HepG2 (cell line): ENCODE measurements around the gene COL13A1.

Source experiments
- AGO1 ChIP-seq: fragments of 200-400 bp; formaldehyde crosslinking; IDR thresholded peaks from 2 replicates; pipeline ENCODE4 v1.6.1; 2017; ENCODE audit warnings: mild to moderate bottlenecking, low read depth, low read length, moderate library complexity; ENCODE audit not compliant: poor library complexity, severe bottlenecking
- ELF4 ChIP-seq: sonication (generic); formaldehyde crosslinking; IDR thresholded peaks from 2 replicates; pipeline ENCODE4 v1.5.0; 2020; ENCODE audit warnings: missing genetic modification reagents, mild to moderate bottlenecking, moderate library complexity, borderline replicate concordance
- GZF1 ChIP-seq: sonication (generic); formaldehyde crosslinking; IDR thresholded peaks from 2 replicates; pipeline ENCODE4 v1.5.1; 2020; ENCODE audit warnings: mild to moderate bottlenecking, missing genetic modification reagents
- KLF15 ChIP-seq: sonication (generic); formaldehyde crosslinking; IDR thresholded peaks from 2 replicates; pipeline ENCODE4 v1.8.1; 2023; ENCODE audit warnings: borderline replicate concordance, mild to moderate bottlenecking, inconsistent platforms, missing genetic modification reagents, mixed read lengths
- PHF20 ChIP-seq: sonication (generic); formaldehyde crosslinking; IDR thresholded peaks from 2 replicates; pipeline ENCODE4 v1.5.0; 2020; ENCODE audit warnings: mild to moderate bottlenecking, missing genetic modification reagents
- POLR2A ChIP-seq, 2 experiments: IDR thresholded peaks; 2 replicates each; pipeline ENCODE4 v1.6.1; 2011; ENCODE audit warnings: low read depth in 2 of 2, low read length in 2 of 2, mild to moderate bottlenecking in 1 of 2, moderate library complexity in 1 of 2; ENCODE audit not compliant: insufficient read depth in 1 of 2
- POLR2AphosphoS5 ChIP-seq: IDR thresholded peaks from 2 replicates; pipeline ENCODE4 v1.6.1; 2012; ENCODE audit warnings: low read depth, low read length
- RELA ChIP-seq: sonication (generic); formaldehyde crosslinking; IDR thresholded peaks from 2 replicates; pipeline ENCODE4 v1.4.0; 2020; ENCODE audit warnings: missing genetic modification reagents
- SETDB1 ChIP-seq: sonication (generic); formaldehyde crosslinking; IDR thresholded peaks from 2 replicates; pipeline ENCODE4 v1.5.1; 2020; ENCODE audit warnings: missing genetic modification reagents, mild to moderate bottlenecking, borderline replicate concordance
- SIN3A ChIP-seq: IDR thresholded peaks from 2 replicates; pipeline ENCODE4 v1.6.1; 2011; ENCODE audit warnings: low read depth, mild to moderate bottlenecking, control low read depth, low read length, borderline replicate concordance
- SP5 ChIP-seq: IDR thresholded peaks from 2 replicates; pipeline ENCODE4 v1.6.1; 2016; ENCODE audit warnings: low read depth, borderline replicate concordance
- TCF7L2 ChIP-seq: IDR thresholded peaks from 2 replicates; pipeline ENCODE4 v1.6.1; 2011; ENCODE audit warnings: mild to moderate bottlenecking, low read depth, low read length, moderate library complexity
- TF ChIP-seq, protein P1 (sequence below): sonication (generic); formaldehyde crosslinking; IDR thresholded peaks from 2 replicates; pipeline ENCODE4 v1.5.0; 2020; ENCODE audit warnings: mild to moderate bottlenecking, missing genetic modification reagents, moderate library complexity
- TF ChIP-seq, protein P2 (sequence below): sonication (generic); formaldehyde crosslinking; IDR thresholded peaks from 2 replicates; pipeline ENCODE4 v1.5.0; 2020; ENCODE audit warnings: mild to moderate bottlenecking, missing genetic modification reagents

DNA sequence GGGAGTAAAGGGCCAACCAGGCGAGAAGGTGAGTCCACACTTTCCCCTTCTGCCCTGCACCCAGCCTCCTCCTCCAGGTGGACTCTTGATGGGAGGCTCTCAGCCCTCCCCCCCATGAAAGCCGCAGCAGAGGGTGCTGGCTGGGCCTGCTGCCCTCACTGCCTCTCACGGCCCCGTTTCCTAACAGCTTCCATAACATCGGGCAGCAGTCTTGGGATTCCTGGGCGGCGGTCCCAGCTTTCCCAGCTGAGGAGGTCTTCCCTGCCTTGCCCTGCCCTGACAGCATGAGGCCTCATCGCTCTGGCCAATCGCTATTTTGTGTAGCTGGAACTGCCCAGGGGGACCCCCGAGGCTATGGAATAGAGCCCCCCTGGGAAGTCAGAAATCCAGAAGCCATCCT lies 76.3 kb downstream of the COL13A1 start:
- TF ChIP-seq, protein P1, sequence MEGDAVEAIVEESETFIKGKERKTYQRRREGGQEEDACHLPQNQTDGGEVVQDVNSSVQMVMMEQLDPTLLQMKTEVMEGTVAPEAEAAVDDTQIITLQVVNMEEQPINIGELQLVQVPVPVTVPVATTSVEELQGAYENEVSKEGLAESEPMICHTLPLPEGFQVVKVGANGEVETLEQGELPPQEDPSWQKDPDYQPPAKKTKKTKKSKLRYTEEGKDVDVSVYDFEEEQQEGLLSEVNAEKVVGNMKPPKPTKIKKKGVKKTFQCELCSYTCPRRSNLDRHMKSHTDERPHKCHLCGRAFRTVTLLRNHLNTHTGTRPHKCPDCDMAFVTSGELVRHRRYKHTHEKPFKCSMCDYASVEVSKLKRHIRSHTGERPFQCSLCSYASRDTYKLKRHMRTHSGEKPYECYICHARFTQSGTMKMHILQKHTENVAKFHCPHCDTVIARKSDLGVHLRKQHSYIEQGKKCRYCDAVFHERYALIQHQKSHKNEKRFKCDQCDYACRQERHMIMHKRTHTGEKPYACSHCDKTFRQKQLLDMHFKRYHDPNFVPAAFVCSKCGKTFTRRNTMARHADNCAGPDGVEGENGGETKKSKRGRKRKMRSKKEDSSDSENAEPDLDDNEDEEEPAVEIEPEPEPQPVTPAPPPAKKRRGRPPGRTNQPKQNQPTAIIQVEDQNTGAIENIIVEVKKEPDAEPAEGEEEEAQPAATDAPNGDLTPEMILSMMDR (CRISPR knock-in tag): no peak
- TF ChIP-seq AGO1: no peak
- TF ChIP-seq POLR2AphosphoS5: no peak
- TF ChIP-seq, protein P2, sequence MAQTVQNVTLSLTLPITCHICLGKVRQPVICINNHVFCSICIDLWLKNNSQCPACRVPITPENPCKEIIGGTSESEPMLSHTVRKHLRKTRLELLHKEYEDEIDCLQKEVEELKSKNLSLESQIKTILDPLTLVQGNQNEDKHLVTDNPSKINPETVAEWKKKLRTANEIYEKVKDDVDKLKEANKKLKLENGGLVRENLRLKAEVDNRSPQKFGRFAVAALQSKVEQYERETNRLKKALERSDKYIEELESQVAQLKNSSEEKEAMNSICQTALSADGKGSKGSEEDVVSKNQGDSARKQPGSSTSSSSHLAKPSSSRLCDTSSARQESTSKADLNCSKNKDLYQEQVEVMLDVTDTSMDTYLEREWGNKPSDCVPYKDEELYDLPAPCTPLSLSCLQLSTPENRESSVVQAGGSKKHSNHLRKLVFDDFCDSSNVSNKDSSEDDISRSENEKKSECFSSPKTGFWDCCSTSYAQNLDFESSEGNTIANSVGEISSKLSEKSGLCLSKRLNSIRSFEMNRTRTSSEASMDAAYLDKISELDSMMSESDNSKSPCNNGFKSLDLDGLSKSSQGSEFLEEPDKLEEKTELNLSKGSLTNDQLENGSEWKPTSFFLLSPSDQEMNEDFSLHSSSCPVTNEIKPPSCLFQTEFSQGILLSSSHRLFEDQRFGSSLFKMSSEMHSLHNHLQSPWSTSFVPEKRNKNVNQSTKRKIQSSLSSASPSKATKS (CRISPR knock-in tag): no peak
- TF ChIP-seq POLR2A (IDR thresholded peaks at IDR 0.05; ENCODE audit: insufficient read depth in 1 of 2, low read depth in 2 of 2, low read length in 2 of 2): no peak
- TF ChIP-seq PHF20 (CRISPR knock-in tag): no peak
- no peak for TF ChIP-seq SETDB1
- TF ChIP-seq SP5 (CRISPR knock-in tag): no peak
- no peak for TF ChIP-seq SIN3A
- no peak for TF ChIP-seq TCF7L2
- TF ChIP-seq RELA: no peak
- no peak for TF ChIP-seq KLF15 (CRISPR knock-in tag)
- no peak for TF ChIP-seq ELF4
- TF ChIP-seq GZF1 (CRISPR knock-in tag): no peak
